ENCODE results near the gene PIGB.
"Not testable (repeated sequence)": the region's sequence is repeated elsewhere in the genome, so short reads cannot be mapped to it uniquely, and the experiment has no call there.

The PIGB gene

GRCh38 chr15:55302801-55303200 lies 16.2 kb upstream of the PIGB start:
- not testable (repeated sequence) for DNase-seq

DNA sequence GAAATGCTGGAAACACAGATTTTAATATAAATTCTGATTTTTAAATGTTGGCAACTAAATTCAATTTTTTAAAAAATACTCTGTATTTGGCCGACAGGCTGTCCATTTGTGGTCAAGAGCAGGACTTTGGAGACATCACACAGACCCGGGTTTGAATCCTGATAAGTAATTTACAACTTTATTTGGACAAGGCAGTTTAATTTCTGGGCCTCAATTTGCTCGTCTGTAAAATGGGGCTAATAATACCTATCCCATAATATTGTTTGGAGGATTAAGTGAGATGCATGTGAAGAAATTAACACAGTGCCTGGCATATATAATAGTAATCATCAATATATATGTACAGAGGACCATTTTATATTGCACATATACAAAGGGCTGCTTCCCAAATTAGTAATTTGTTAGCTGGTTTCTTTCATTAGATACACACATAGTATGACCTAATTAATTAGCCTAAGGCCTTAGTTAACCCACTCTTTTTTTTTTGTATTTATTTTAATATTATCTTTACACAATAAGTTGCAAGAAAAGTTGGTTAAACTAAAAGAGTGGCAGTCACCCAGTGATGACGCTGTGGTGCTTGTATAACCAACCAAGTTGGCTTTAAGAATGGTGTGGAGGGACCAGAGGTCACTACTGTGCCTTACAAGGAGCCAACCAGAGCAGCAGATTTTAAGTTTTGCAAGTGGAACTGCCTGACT lies 665 bp downstream of the PIGB start:
- DNase-seq = no peak

GRCh38 chr15:55320238-55320550 lies 1.2 kb downstream of the PIGB start:
- DNase-seq = no peak

- DNase-seq = no peak
Measured at GRCh38 chr15:55320963-55321362, 1.9 kb downstream of the PIGB start.

DNA sequence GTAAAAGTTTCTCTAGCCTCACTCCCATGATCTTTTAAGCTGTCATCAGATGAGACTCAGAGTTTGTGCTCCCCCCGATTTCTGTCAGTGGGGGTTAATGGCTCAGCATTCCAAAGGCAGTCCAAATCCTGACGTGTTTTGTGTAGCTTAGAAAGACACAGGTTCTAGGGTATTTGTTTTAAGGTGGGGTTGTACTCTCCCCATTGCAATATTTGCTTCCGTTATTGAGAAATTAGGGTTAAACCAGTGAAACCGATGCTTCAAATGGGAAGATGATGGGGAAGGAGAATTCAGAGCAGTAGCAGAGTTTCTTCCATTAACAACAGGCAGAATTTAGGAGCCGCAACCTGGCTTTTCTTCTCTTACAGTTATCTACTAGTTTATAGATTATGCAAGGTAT lies 3.4 kb downstream of the PIGB start:
- no peak for DNase-seq

DNA sequence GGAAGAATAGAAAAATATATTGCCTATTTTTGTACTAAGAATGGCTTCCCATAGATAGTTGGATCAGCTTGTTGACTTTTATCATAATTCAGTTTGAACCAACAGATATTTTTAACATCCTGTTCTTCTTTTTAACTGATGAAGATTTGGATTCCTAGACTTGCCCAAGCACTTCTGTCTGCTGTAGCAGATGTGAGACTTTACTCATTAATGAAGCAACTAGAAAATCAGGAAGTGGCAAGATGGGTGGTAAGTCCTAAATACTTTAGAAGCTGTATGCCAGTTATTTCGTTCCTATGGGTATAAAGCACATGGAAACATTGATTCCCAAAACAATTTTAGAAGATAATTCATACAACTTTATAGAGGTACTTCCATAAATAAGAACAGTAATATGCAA lies 8.4 kb downstream of the PIGB start:
- DNase-seq = no peak

- DNase-seq = no peak
Measured at GRCh38 chr15:55334371-55334770, 15.3 kb downstream of the PIGB start.

DNA sequence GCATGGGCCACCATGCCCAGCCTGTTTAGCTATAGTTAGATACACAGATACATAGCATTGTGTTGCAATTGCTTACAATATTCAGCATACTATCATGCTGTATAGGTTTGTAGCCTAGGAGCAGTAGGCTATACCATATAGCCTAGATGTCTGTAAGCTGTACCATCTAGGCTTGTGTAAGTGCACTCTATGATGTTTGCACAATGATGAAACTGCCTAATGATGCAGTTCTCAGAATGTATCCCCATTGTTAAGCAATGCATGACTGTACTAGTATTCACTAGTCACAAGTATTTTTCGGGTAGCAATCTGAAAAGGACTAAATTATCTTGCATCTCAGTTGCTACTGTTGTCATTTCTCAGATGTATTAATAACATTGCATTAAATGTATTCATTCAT lies 16.0 kb downstream of the PIGB start:
- DNase-seq = no peak

- no peak for DNase-seq
Measured at GRCh38 chr15:55337160-55337559, 18.1 kb downstream of the PIGB start.

GRCh38 chr15:55343168-55343567 lies 24.1 kb downstream of the PIGB start:
- DNase-seq = no peak

- DNase-seq = no peak
Measured at GRCh38 chr15:55344206-55344605, 25.2 kb downstream of the PIGB start.

DNA sequence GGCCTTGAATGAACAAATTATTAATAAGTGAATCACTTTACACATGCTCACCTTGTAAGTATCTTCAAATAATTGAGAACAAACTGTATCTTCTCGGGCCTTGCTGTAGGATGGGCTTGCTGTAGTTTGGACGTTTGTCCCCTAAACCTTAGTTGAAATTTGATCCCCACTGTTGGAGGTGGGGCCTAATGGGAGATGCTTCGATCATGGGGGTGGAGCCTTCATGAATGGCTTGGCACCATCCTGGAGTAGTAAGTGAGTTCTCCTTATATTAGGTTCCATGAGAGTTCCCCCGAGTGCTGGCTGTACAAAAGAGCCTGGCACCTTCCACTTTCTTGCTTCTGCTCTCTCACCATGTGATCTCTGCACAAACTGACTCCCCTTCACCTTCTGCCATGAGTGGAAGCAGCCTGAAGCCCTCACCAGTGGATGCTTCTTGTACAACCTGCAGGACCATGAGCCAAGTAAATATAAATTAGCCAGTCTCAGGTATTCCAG lies 29.3 kb downstream of the PIGB start:
- DNase-seq = no peak

- DNase-seq = no peak
Measured at GRCh38 chr15:55349282-55349681, 30.3 kb downstream of the PIGB start.

DNA sequence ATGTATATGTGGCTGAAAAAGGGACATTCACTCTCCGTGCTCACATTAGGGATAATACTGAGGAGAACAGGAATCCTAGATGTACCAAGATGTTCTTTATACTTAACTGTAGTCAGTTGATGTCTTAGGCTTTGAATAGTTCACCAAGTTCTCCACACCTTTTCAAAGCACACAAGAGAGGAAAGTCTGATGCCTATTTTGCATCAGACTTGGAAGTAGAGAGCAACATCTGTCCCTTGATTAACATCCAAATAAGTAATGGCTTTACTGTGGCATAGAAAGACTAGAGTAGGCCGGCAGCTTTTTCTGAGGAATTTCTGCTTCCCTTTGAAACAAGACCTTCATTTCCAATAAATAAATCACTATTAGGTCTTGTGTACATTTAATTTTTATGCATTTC lies 34.0 kb downstream of the PIGB start:
- no peak for DNase-seq

- no peak for DNase-seq
Measured at GRCh38 chr15:55356985-55357585, 38.1 kb downstream of the PIGB start.

- DNase-seq = no peak
Measured at GRCh38 chr15:55357774-55358173, 38.8 kb downstream of the PIGB start.

DNA sequence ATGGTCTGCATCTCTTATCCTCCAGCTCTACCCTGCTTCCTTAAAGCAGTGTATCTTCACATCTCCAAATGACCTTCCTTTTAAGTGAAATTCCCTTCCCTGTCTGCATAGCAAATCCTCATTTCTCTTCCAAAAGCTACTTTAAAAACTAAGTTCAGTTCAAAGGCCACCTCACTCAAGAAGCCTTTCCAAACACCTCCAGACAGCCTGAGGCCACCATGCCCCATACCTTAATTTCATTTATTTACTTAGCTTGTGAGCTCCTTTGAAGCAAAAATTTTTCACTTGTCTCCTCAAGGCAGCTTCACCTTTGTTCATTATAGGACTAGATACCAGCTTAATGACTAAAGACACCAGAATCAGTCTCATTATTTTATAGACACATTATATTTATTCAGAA lies 39.4 kb downstream of the PIGB start:
- no peak for DNase-seq

- DNase-seq = no peak
Measured at GRCh38 chr15:55360256-55360655, 41.2 kb downstream of the PIGB start.

DNA sequence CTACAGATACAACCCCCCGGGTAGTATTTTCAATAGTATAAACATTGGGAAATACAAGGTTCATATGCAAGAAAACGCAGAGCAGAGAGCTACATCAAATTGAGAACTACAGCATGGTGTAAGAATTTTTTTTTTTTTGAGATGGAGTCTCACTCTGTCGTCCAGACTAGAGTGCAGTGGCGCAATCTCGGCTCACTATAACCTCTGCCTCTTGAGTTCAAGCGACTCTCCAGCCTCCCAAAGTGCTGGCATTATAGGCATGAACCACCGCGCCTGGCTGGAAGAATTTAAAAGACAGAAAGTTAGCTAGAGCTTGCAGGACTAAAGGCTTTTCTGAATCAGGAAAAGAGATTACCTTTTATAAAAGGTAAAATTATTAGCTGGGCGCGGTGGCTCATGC lies 42.0 kb downstream of the PIGB start:
- DNase-seq = no peak

- no peak for DNase-seq
Measured at GRCh38 chr15:55362641-55363040, 43.6 kb downstream of the PIGB start.

GRCh38 chr15:55366981-55367380 lies 48.0 kb downstream of the PIGB start:
- no peak for DNase-seq

GRCh38 chr15:55372701-55373440 lies 53.8 kb downstream of the PIGB start:
- DNase-seq = no peak

DNA sequence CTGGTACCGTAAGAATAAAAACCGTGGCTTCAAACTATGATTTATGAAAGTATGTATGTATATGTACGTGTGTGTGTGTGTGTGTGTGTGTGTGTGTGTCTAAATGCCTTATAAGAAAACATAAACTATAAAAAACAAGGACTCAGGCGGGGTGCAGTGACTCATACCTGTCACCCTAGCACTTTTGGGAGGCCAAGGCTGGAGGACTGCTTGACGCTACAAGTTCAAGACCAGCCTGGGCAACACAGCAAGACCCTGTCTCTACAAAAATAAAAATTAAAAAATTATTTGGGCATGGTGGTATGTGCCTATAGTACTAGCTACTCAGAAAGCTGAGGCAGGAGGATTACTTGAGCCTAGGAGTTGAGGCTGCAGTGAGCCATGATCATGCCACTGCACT lies 60.1 kb downstream of the PIGB start:
- DNase-seq = no peak

- no peak for DNase-seq
Measured at GRCh38 chr15:55381595-55381994, 62.6 kb downstream of the PIGB start.

Measured in activated CD8-positive, alpha-beta memory T cell treated with anti-CD3 and anti-CD28 coated beads, Interleukin-2, amount 50 U/mL, for 4 hours (primary cell).